Activated CD8-positive, alpha-beta T cell treated with anti-CD3 and anti-CD28 coated beads, Interleukin-2, amount 10 ng/mL, durations not matched to agents 7 days and 5 days (primary cell): Measurements from ENCODE around the gene TUFT1. TPM values are rescaled to one million over a fixed set of nuclear protein-coding genes. Genes with fewer than 3 reads are reported as not detected.
"Not testable (repeated sequence)": the region's sequence is repeated elsewhere in the genome, so short reads cannot be mapped to it uniquely, and the experiment has no call there.

ENCODE experiments used
- ATAC-seq: fragments of 150-1000 bp; cut with Tn5 transposase; one replicate; pipeline ENCODE4 v1.10.0; 2021; ENCODE audit warnings: moderate library complexity
- CTCF ChIA-PET: fragments of 350-600 bp; sonication (Branson Sonifier 250); formaldehyde crosslinking; loops from one replicate; lab custom pipeline; 2021; ENCODE audit warnings: antibody characterized with exemption; lab: Charles Lee
- POLR2A ChIA-PET: fragments of 350-600 bp; sonication (Branson Sonifier 250); formaldehyde crosslinking; loops from one replicate; lab custom pipeline; 2021; ENCODE audit warnings: antibody characterized with exemption; lab: Charles Lee
- DNase-seq: peaks from one replicate; pipeline ENCODE4 v3.0.0-alpha.2; 2020
- H3K27ac Mint-ChIP-seq: one replicate; pipeline ENCODE4 v1.8.0; 2021; ENCODE audit warnings: mild to moderate bottlenecking, mixed read lengths
- H3K27me3 Mint-ChIP-seq: one replicate; pipeline ENCODE4 v1.8.0; 2021; ENCODE audit warnings: low read depth, mixed read lengths
- H3K36me3 Mint-ChIP-seq: one replicate; pipeline ENCODE4 v1.8.0; 2021; ENCODE audit warnings: low read depth, mixed read lengths
- H3K4me1 Mint-ChIP-seq: one replicate; pipeline ENCODE4 v1.8.0; 2021; ENCODE audit warnings: low read depth, mixed read lengths
- H3K4me3 Mint-ChIP-seq: one replicate; pipeline ENCODE4 v1.8.0; 2021; ENCODE audit warnings: mild to moderate bottlenecking, mixed read lengths
- H3K9me3 Mint-ChIP-seq: one replicate; pipeline ENCODE4 v1.8.0; 2022; ENCODE audit warnings: mixed read lengths; ENCODE audit not compliant: insufficient read depth
- total RNA-seq, 2 experiments: library from RNA; stranded (reverse); gene quantifications; one replicate each; pipeline ENCODE4 v1.2.3, GENCODE V29; 2021

Gene TUFT1
- total RNA-seq, 2 experiments from 2014 or later, result 0.42 TPM

GRCh38 chr1:151512801-151513625 is 27.1 kb upstream of the TUFT1 start:
- H3K36me3 Mint-ChIP-seq, result no peaks in the 10 kb centered on the region

GRCh38 chr1:151513626-151514121 is 26.4 kb upstream of the TUFT1 start:
- Mint-ChIP-seq H3K4me3 (no peak overlapping the region), H3K4me1 (peaks cover 26% of the 10 kb centered on the region), H3K36me3 (no peaks in the 10 kb centered on the region), H3K27ac (no peak overlapping the region), H3K27me3 (peaks cover 6% of the 10 kb centered on the region), H3K9me3 (no peaks in the 10 kb centered on the region)
- ATAC-seq (no peak), DNase-seq (no peak)
- POLR2A ChIA-PET, result no interaction called here
- CTCF ChIA-PET, result interaction anchor here (0.9 to 1.0 kb wide), 2 partner anchors 39 to 69 kb away, joined by 3 read pairs; no protein-coding TSS in a partner anchor

More at GRCh38 chr1:151512801-151513625, 27.1 kb upstream of the TUFT1 start:
- peaks cover 26% of the 10 kb centered on the region for H3K4me1 Mint-ChIP-seq
- peaks cover 6% of the 10 kb centered on the region for H3K27me3 Mint-ChIP-seq
- CTCF ChIA-PET, result interaction anchor here (1.0 kb wide), 1 partner anchor 69 kb away, joined by 3 read pairs; no protein-coding TSS in a partner anchor
- ATAC-seq, result no peak
- H3K9me3 Mint-ChIP-seq, result no peaks in the 10 kb centered on the region
- no peak overlapping the region for H3K4me3 Mint-ChIP-seq
- POLR2A ChIA-PET, result no interaction called here
- H3K27ac Mint-ChIP-seq, result no peak overlapping the region
- DNase-seq, result no peak

DNA sequence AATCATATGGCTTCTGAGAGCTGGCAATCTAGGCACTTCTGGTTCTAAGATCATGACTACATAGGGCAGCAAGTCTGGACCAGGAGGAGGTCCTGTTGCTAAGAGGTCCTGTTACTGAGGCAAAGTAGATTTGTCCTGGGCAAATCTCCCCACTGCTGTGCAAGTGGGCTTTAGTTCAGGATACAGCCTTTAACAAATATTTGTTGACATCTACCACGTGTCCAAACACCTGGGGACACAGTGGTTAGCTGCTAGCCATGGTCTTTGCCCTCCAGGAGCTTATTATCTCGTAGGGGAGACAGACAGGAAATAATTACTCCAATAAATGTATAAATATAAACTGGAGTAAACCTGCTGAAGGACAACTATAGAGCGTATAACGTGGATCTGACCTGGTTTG is 25.7 kb upstream of the TUFT1 start:
- no peak overlapping the region for H3K27ac Mint-ChIP-seq
- H3K9me3 Mint-ChIP-seq, result no peaks in the 10 kb centered on the region
- no peak overlapping the region for H3K4me3 Mint-ChIP-seq
- no peaks in the 10 kb centered on the region for H3K36me3 Mint-ChIP-seq
- ChIA-PET POLR2A (interaction anchor here (0.6 kb wide), 1 partner anchor 88 kb away, joined by 4 read pairs; no protein-coding TSS in a partner anchor), CTCF (interaction anchor here (0.9 kb wide), 1 partner anchor 40 kb away, joined by 3 read pairs; no protein-coding TSS in a partner anchor)
- peaks cover 3% of the 10 kb centered on the region for H3K27me3 Mint-ChIP-seq
- ATAC-seq (no peak), DNase-seq (no peak)
- H3K4me1 Mint-ChIP-seq, result peaks cover 26% of the 10 kb centered on the region

DNA sequence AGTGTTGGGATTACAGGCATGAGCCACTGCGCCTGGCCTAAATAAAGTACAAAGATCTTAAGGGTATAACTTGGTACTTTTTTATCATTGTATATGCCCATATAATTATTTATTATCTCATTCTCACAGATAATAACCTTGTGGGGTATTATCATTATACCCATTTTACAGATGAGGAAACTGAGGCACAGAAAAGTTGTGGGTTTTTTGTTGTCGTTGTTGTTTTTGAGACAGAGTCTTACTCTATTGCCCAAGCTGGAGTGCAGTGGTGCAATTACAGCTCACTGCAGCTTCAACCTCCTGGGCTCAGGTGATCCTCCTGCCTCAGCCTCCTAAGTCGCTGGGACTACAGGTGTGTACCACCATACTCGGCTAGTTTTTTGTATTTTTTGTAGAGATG is 24.8 kb upstream of the TUFT1 start:
- Mint-ChIP-seq H3K27ac (no peak overlapping the region), H3K4me3 (no peak overlapping the region), H3K36me3 (no peaks in the 10 kb centered on the region), H3K27me3 (peaks cover 2% of the 10 kb centered on the region), H3K9me3 (no peaks in the 10 kb centered on the region), H3K4me1 (peaks cover 26% of the 10 kb centered on the region)
- DNase-seq, result no peak
- ChIA-PET CTCF (no interaction called here), POLR2A (no interaction called here)
- ATAC-seq, result no peak

DNA sequence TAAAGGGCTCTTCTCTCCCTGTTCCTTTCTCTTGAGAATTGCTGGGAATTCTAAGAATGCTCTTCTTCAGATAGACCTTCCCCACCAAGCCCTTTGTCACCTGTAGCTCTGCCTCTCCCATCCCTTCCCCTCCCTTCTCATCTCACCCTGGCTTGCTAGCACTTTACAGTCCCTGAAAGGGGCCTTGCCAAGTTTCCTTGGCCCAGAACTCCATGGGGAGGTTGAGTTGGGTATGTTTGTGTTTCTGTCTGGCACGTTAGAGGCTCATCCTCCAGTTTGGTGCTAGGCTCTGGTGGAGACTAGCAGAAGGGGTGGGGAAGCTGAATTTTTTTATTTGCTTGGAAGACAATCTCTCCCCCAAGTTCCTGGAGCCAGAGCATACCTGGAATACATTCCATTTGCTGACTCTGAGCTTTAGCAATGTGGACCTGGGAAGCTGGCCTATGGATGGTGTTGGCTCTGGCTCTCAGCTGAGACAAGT is 24.0 kb upstream of the TUFT1 start:
- ATAC-seq (no peak), DNase-seq (no peak)
- Mint-ChIP-seq H3K27ac (no peak overlapping the region), H3K4me3 (no peak overlapping the region), H3K4me1 (peaks cover 21% of the 10 kb centered on the region), H3K9me3 (no peaks in the 10 kb centered on the region), H3K36me3 (no peaks in the 10 kb centered on the region), H3K27me3 (no peaks in the 10 kb centered on the region)
- CTCF ChIA-PET, result interaction anchor here (0.8 kb wide), 1 partner anchor 72 kb away, joined by 3 read pairs; no protein-coding TSS in a partner anchor
- POLR2A ChIA-PET, result no interaction called here

DNA sequence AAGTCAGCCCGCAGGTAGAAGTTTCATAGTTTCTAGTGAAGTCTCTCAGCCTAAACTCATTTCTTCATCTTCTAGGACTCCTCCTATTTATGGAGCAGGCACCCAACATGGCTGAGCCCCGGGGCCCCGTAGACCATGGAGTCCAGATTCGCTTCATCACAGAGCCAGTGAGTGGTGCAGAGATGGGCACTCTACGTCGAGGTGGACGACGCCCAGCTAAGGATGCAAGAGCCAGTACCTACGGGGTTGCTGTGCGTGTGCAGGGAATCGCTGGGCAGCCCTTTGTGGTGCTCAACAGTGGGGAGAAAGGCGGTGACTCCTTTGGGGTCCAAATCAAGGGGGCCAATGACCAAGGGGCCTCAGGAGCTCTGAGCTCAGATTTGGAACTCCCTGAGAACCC is 21.7 kb upstream of the TUFT1 start:
- CTCF ChIA-PET, result no interaction called here
- no peak overlapping the region for H3K4me3 Mint-ChIP-seq
- no peaks in the 10 kb centered on the region for H3K27me3 Mint-ChIP-seq
- peaks cover 7% of the 10 kb centered on the region for H3K4me1 Mint-ChIP-seq
- ATAC-seq (no peak), DNase-seq (no peak)
- no peak overlapping the region for H3K27ac Mint-ChIP-seq
- no peaks in the 10 kb centered on the region for H3K36me3 Mint-ChIP-seq
- no peaks in the 10 kb centered on the region for H3K9me3 Mint-ChIP-seq
- POLR2A ChIA-PET, result no interaction called here

DNA sequence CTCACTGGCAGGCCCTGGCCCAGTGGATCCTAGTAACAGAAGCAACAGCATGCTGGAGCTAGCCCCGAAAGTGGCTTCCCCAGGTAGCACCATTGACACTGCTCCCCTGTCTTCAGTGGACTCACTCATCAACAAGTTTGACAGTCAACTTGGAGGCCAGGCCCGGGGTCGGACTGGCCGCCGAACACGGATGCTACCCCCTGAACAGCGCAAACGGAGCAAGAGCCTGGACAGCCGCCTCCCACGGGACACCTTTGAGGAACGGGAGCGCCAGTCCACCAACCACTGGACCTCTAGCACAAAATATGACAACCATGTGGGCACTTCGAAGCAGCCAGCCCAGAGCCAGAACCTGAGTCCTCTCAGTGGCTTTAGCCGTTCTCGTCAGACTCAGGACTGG is 21.2 kb upstream of the TUFT1 start:
- Mint-ChIP-seq H3K27ac (no peak overlapping the region), H3K9me3 (no peaks in the 10 kb centered on the region), H3K4me1 (peaks cover 2% of the 10 kb centered on the region), H3K36me3 (no peaks in the 10 kb centered on the region), H3K4me3 (no peak overlapping the region), H3K27me3 (no peaks in the 10 kb centered on the region)
- DNase-seq, result no peak
- ChIA-PET POLR2A (no interaction called here), CTCF (interaction anchor here (2.5 kb wide), 1 partner anchor 8 kb away, joined by 9 read pairs; the partner anchor contains the start of gene CGN)
- ATAC-seq, result no peak

GRCh38 chr1:151519667-151520066 is 20.4 kb upstream of the TUFT1 start:
- Mint-ChIP-seq H3K4me3 (no peak overlapping the region), H3K9me3 (no peaks in the 10 kb centered on the region), H3K36me3 (no peaks in the 10 kb centered on the region), H3K27me3 (no peaks in the 10 kb centered on the region), H3K27ac (no peak overlapping the region), H3K4me1 (no peaks in the 10 kb centered on the region)
- DNase-seq (no peak), ATAC-seq (no peak)
- CTCF ChIA-PET, result interaction anchor here (1.1 to 2.5 kb wide), 4 partner anchors 9 to 75 kb away, joined by 3 to 9 read pairs (median 4); partner anchors contain the start of gene CGN
- POLR2A ChIA-PET, result no interaction called here

DNA sequence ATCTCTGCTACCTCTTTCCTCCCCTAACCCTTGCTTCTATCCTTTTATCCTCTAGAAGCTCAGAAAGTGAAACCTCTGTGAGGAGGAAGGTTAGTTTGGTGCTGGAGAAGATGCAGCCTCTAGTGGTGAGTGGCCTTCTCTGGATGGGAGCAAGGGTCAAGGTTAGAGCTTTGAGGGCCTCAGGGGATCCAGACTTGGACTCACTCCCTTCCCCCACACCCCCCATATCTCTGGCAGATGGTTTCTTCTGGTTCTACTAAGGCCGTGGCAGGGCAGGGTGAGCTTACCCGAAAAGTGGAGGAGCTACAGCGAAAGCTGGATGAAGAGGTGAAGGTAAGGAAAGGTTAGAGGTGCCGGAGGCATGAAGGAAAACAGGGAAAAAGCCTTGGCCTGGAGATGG is 19.8 kb upstream of the TUFT1 start:
- no peaks in the 10 kb centered on the region for H3K36me3 Mint-ChIP-seq
- no peaks in the 10 kb centered on the region for H3K27me3 Mint-ChIP-seq
- no peaks in the 10 kb centered on the region for H3K4me1 Mint-ChIP-seq
- ChIA-PET POLR2A (no interaction called here), CTCF (interaction anchor here (1.1 to 2.5 kb wide), 4 partner anchors 10 to 76 kb away, joined by 3 to 9 read pairs (median 4); partner anchors contain the start of gene CGN)
- H3K4me3 Mint-ChIP-seq, result no peak overlapping the region
- no peak for ATAC-seq
- no peaks in the 10 kb centered on the region for H3K9me3 Mint-ChIP-seq
- DNase-seq, result no peak
- no peak overlapping the region for H3K27ac Mint-ChIP-seq

GRCh38 chr1:151522427-151522826 is 17.7 kb upstream of the TUFT1 start:
- DNase-seq, ATAC-seq, H3K9me3 Mint-ChIP-seq: not testable (repeated sequence)

DNA sequence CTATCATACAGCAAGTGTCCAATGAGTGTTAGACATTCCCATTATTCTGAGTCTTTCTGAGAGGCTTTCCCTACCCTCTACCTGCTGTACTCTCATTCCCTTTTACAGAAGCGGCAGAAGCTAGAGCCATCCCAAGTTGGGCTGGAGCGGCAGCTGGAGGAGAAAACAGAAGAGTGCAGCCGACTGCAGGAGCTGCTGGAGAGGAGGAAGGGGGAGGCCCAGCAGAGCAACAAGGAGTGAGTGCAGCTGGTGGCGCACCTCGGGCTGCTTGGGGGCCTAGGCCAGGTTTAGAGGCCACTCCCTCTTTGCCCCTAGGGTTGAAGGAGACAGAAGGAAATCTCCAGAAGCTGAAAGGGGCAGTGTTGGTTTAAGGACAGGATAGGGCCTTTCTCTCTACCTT is 16.8 kb upstream of the TUFT1 start:
- Mint-ChIP-seq H3K9me3 (no peaks in the 10 kb centered on the region), H3K4me1 (no peaks in the 10 kb centered on the region), H3K4me3 (no peak overlapping the region), H3K27ac (no peak overlapping the region), H3K36me3 (no peaks in the 10 kb centered on the region), H3K27me3 (no peaks in the 10 kb centered on the region)
- POLR2A ChIA-PET, result interaction anchor here (0.7 kb wide), 1 partner anchor 370 kb away, joined by 3 read pairs; no protein-coding TSS in a partner anchor
- DNase-seq, result no peak
- ATAC-seq, result no peak
- CTCF ChIA-PET, result interaction anchor here (0.8 kb wide), 1 partner anchor 79 kb away, joined by 4 read pairs; no protein-coding TSS in a partner anchor

More at GRCh38 chr1:151522427-151522826, 17.7 kb upstream of the TUFT1 start:
- H3K27ac Mint-ChIP-seq, H3K27me3 Mint-ChIP-seq, H3K36me3 Mint-ChIP-seq, H3K4me1 Mint-ChIP-seq, H3K4me3 Mint-ChIP-seq: not testable (repeated sequence)
- ChIA-PET CTCF (interaction anchor here (0.6 to 1.8 kb wide), 3 partner anchors 13 to 180 kb away, joined by 3 to 5 read pairs (median 3); no protein-coding TSS in a partner anchor), POLR2A (interaction anchor here (0.7 kb wide), 1 partner anchor 369 kb away, joined by 3 read pairs; no protein-coding TSS in a partner anchor)
